ENCODE measurements around the gene RAET1L. TPM values are rescaled to one million over a fixed set of nuclear protein-coding genes. Genes with fewer than 3 reads are reported as not detected.
A peak's percentile ranks its signal among the peaks of the same experiment; 100 is the strongest.

The RAET1L gene
- total and polyA plus RNA-seq, 9 of the 15 experiments (the other 6 are each of a cell fraction or from before 2014, with no cell fraction given), result not detected

DNA sequence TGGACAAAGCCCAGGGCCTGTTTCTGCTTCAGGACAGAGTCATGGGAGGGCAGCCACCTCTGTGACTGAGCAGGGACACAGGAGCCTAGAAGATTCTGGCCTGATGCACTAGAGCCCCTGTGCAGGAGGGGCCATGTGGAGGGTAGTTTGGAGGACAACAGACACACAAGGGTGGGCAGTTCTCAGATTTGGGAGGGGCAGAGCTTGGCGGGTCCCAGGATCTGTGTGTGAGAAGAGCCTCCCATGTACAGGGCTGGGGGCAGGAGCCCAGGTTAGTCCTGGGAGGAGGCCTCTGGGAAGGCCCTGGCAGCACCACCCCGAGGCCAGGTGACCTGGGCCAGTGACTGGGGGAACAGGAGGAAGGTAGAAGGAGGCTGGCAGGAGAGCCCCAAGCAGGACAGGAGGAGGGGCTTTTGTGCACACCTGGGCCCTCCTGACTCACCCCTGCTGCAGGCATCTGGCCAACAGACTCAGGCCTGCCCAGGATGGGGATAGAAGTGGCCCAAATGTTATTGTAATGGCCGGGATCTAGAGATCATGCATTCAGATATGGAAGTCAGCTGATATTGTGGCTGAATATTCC lies 45.0 kb upstream of the RAET1L start:
- Histone ChIP-seq H3K9me3 (replicated peaks; ENCODE audit: control insufficient read depth, insufficient read depth, low read depth, low read length) (no peaks in the 10 kb centered on the region), H3K36me3 (ENCODE audit: control insufficient read depth, insufficient read depth, low read length) (no peaks in the 10 kb centered on the region), H4K20me1 (replicated peaks; ENCODE audit: control insufficient read depth, insufficient read depth, low read length) (no peaks in the 10 kb centered on the region), H3K9ac (ENCODE audit: insufficient read depth in 1 of 2, low read depth in 2 of 2, low read length in 2 of 2) (peak overlapping the region in 1 of 2 experiments; percentile 46; a peak in 1 of 4 replicates), H3K9me1 (ENCODE audit: control insufficient read depth, insufficient read depth, low read length) (no peaks in the 10 kb centered on the region), H3K79me2 (ENCODE audit: control insufficient read depth, insufficient read depth, low read length) (no peaks in the 10 kb centered on the region), H2AFZ (ENCODE audit: low read depth, low read length) (no peak overlapping the region), H3K27me3 (ENCODE audit: control insufficient read depth in 2 of 2, insufficient read depth in 2 of 2, low read length in 2 of 2) (peaks cover 17 to 48% of the 10 kb centered on the region in 2 experiments; a peak in 4 of 5 replicates), H3K4me1 (replicated peaks in 1 of 2; ENCODE audit: control insufficient read depth in 2 of 2, insufficient read depth in 2 of 2, low read length in 2 of 2) (peaks cover 5 to 24% of the 10 kb centered on the region in 2 experiments; a peak in 3 of 5 replicates), H3K4me3 (no peak overlapping the region), H3K27ac (ENCODE audit: extremely low read depth, low read depth, low read length) (no peak overlapping the region), H3K4me2 (ENCODE audit: insufficient read depth, low read length) (no peak overlapping the region)
- FAIRE-seq, result no peak
- in situ Hi-C loops (cut with MboI) (loop anchor here (5.0 to 25.0 kb wide), 2 partner anchors 322 to 742 kb away; no protein-coding TSS in a partner anchor), intact Hi-C loops (cut with micrococcal nuclease) (loop anchor here (2.0 to 5.0 kb wide), 2 partner anchors 324 to 747 kb away; no protein-coding TSS in a partner anchor)
- no TSS peak for BruUV-seq (replicated peaks)
- WGBS (ENCODE audit: insufficient coverage, low coverage, missing lambda C conversion rate), result 0% methylated on average over 3 of the region's 3 CpGs
- no peak for DNase-seq (ENCODE audit: extremely low read depth in 1 of 4, low spot score in 3 of 4)
- ChIA-PET POLR2A (interaction anchor here (0.6 to 1.0 kb wide), 7 partner anchors 12 to 697 kb away, joined by 3 to 7 read pairs (median 3); no protein-coding TSS in a partner anchor), CTCF (ENCODE audit: low intra/inter-chr PET ratio) (interaction anchor here (0.6 to 4.0 kb wide), 9 partner anchors 17 to 745 kb away, joined by 3 to 25 read pairs (median 4); no protein-coding TSS in a partner anchor)
- no peak for ATAC-seq
- TF ChIP-seq ZNF77 (CRISPR knock-in tag; IDR thresholded peaks at IDR 0.05) (no peak), ZNF696 (CRISPR knock-in tag; conservative IDR thresholded peaks at IDR 0.05) (no peak), IFI16 (CRISPR knock-in tag; IDR thresholded peaks at IDR 0.05) (no peak), SMAD4 (CRISPR knock-in tag; conservative IDR thresholded peaks at IDR 0.05) (no peak), ZNF311 (CRISPR knock-in tag; IDR thresholded peaks at IDR 0.05) (no peak), HEY1 (CRISPR knock-in tag; IDR thresholded peaks at IDR 0.05; ENCODE audit: borderline replicate concordance) (no peak)
- TF ChIP-seq, protein P1, sequence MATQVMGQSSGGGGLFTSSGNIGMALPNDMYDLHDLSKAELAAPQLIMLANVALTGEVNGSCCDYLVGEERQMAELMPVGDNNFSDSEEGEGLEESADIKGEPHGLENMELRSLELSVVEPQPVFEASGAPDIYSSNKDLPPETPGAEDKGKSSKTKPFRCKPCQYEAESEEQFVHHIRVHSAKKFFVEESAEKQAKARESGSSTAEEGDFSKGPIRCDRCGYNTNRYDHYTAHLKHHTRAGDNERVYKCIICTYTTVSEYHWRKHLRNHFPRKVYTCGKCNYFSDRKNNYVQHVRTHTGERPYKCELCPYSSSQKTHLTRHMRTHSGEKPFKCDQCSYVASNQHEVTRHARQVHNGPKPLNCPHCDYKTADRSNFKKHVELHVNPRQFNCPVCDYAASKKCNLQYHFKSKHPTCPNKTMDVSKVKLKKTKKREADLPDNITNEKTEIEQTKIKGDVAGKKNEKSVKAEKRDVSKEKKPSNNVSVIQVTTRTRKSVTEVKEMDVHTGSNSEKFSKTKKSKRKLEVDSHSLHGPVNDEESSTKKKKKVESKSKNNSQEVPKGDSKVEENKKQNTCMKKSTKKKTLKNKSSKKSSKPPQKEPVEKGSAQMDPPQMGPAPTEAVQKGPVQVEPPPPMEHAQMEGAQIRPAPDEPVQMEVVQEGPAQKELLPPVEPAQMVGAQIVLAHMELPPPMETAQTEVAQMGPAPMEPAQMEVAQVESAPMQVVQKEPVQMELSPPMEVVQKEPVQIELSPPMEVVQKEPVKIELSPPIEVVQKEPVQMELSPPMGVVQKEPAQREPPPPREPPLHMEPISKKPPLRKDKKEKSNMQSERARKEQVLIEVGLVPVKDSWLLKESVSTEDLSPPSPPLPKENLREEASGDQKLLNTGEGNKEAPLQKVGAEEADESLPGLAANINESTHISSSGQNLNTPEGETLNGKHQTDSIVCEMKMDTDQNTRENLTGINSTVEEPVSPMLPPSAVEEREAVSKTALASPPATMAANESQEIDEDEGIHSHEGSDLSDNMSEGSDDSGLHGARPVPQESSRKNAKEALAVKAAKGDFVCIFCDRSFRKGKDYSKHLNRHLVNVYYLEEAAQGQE (IDR thresholded peaks at IDR 0.05; ENCODE audit: borderline replicate concordance), result no peak
- TF ChIP-seq, protein P1 (CRISPR knock-in tag; IDR thresholded peaks at IDR 0.05; ENCODE audit: low read depth), result no peak
- TF ChIP-seq, protein P2, sequence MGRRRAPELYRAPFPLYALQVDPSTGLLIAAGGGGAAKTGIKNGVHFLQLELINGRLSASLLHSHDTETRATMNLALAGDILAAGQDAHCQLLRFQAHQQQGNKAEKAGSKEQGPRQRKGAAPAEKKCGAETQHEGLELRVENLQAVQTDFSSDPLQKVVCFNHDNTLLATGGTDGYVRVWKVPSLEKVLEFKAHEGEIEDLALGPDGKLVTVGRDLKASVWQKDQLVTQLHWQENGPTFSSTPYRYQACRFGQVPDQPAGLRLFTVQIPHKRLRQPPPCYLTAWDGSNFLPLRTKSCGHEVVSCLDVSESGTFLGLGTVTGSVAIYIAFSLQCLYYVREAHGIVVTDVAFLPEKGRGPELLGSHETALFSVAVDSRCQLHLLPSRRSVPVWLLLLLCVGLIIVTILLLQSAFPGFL (CRISPR knock-in tag; IDR thresholded peaks at IDR 0.05), result no peak
- TF ChIP-seq, protein P3, sequence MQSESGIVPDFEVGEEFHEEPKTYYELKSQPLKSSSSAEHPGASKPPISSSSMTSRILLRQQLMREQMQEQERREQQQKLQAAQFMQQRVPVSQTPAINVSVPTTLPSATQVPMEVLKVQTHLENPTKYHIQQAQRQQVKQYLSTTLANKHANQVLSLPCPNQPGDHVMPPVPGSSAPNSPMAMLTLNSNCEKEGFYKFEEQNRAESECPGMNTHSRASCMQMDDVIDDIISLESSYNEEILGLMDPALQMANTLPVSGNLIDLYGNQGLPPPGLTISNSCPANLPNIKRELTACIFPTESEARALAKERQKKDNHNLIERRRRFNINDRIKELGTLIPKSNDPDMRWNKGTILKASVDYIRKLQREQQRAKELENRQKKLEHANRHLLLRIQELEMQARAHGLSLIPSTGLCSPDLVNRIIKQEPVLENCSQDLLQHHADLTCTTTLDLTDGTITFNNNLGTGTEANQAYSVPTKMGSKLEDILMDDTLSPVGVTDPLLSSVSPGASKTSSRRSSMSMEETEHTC (IDR thresholded peaks at IDR 0.05), result no peak
- TF ChIP-seq, protein P4, sequence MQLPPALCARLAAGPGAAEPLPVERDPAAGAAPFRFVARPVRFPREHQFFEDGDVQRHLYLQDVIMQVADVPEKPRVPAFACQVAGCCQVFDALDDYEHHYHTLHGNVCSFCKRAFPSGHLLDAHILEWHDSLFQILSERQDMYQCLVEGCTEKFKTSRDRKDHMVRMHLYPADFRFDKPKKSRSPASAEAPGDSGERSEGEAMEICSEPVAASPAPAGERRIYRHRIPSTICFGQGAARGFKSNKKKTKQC (CRISPR knock-in tag; IDR thresholded peaks at IDR 0.05), result no peak

Measured in K562 (cell line).